K562 (cell line): ENCODE data around the gene TTC9B. TPM values are rescaled to one million over a fixed set of nuclear protein-coding genes. Genes with fewer than 3 reads are reported as not detected.
A peak's percentile ranks its signal among the peaks of the same experiment; 100 is the strongest.

Experiments used
- ATAC-seq: fragments of 200-7000 bp; cut with Tn5 transposase; 3 replicates; pipeline ENCODE4 v1.9.1; 2020; ENCODE audit warnings: moderate library complexity
- BruUV-seq: library from RNA; stranded (reverse); fragments of 400-500 nt; replicated peaks from 2 replicates; lab custom pipeline; 2021; lab: Mats Ljungman, UMichigan
- CTCF ChIA-PET: fragments of 300-600 bp; formaldehyde crosslinking; extraction: SDS; loops from one replicate; lab custom pipeline; 2021; ENCODE audit warnings: low intra/inter-chr PET ratio; lab: Yijun Ruan, JAX
- POLR2A ChIA-PET: fragments of 300-600, 350-650 bp; sonication (Branson Sonifier 250); formaldehyde crosslinking; extraction: SDS; loops from one replicate; lab custom pipeline; 2021; ENCODE audit warnings: antibody characterized with exemption, inconsistent platforms; lab: Yijun Ruan, JAX
- DNase-seq, 4 experiments: peaks; one replicate each; pipeline versions ENCODE4 v3.0.0 to v3.0.0-alpha.2; 2011 to 2018; ENCODE audit warnings: low spot score in 3 of 4, mixed read lengths in 3 of 4; ENCODE audit errors: extremely low read depth in 1 of 4
- FAIRE-seq: peaks from 2 replicates; lab custom pipeline; 2011; peaks lifted over from hg19 to GRCh38; lab: Jason Lieb, UNC
- H2AFZ ChIP-seq: 2 replicates; pipeline ENCODE4 v1.6.0; 2011; ENCODE audit warnings: low read depth, low read length, control low read depth, inconsistent platforms
- H3K27ac ChIP-seq: fragments of 200-600 bp; 3 replicates; pipeline ENCODE4 v1.8.0; 2011; ENCODE audit warnings: low read depth, mild to moderate bottlenecking, control low read depth, inconsistent platforms, low read length, moderate library complexity, mixed read lengths; ENCODE audit errors: extremely low read depth
- H3K27me3 ChIP-seq, 2 experiments: fragments of 300-600 bp in 1 of 2; 2 replicates in 1 of 2; 3 replicates in 1 of 2; pipeline versions ENCODE4 v1.6.0 to v1.8.0; 2011; ENCODE audit warnings: inconsistent platforms in 2 of 2, low read length in 2 of 2, mild to moderate bottlenecking in 1 of 2, mixed read lengths in 1 of 2, moderate library complexity in 1 of 2; ENCODE audit not compliant: control insufficient read depth in 2 of 2, insufficient read depth in 2 of 2
- H3K36me3 ChIP-seq: fragments of 300-600 bp; 3 replicates; pipeline ENCODE4 v1.8.0; 2011; ENCODE audit warnings: mild to moderate bottlenecking, low read length, inconsistent platforms; ENCODE audit not compliant: control insufficient read depth, insufficient read depth
- H3K4me1 ChIP-seq, 2 experiments: fragments of 200-600 bp in 1 of 2; replicated peaks in 1 of 2; 2 replicates in 1 of 2; 3 replicates in 1 of 2; pipeline versions ENCODE4 v1.5.1 to v1.8.0; 2011; ENCODE audit warnings: inconsistent platforms in 2 of 2, low read length in 2 of 2, mild to moderate bottlenecking in 1 of 2, mixed read lengths in 1 of 2, moderate library complexity in 1 of 2; ENCODE audit not compliant: control insufficient read depth in 2 of 2, insufficient read depth in 2 of 2
- H3K4me2 ChIP-seq: 2 replicates; pipeline ENCODE4 v1.6.1; 2011; ENCODE audit warnings: low read length, control low read depth, inconsistent platforms, mixed read lengths; ENCODE audit not compliant: insufficient read depth
- H3K4me3 ChIP-seq: fragments of 200-600 bp; sonication (generic), shearing (Covaris generic); 2 replicates; pipeline ENCODE4 v1.5.1; 2016; ENCODE audit warnings: control low read depth, inconsistent platforms
- H3K79me2 ChIP-seq: fragments of 200-600 bp; 3 replicates; pipeline ENCODE4 v1.8.0; 2011; ENCODE audit warnings: low read length, inconsistent platforms; ENCODE audit not compliant: control insufficient read depth, insufficient read depth
- H3K9ac ChIP-seq, 2 experiments: 2 replicates each; pipeline versions ENCODE4 v1.6.0 to v1.6.1; 2011; ENCODE audit warnings: low read depth in 2 of 2, low read length in 2 of 2, control low read depth in 1 of 2, inconsistent platforms in 1 of 2, mild to moderate bottlenecking in 1 of 2, mixed read lengths in 1 of 2; ENCODE audit not compliant: insufficient read depth in 1 of 2
- H3K9me1 ChIP-seq: one replicate; pipeline ENCODE4 v1.6.0; 2011; ENCODE audit warnings: inconsistent platforms, mild to moderate bottlenecking, low read length, moderate library complexity; ENCODE audit not compliant: control insufficient read depth, insufficient read depth
- H3K9me3 ChIP-seq: replicated peaks from 2 replicates; pipeline ENCODE4 v1.5.1; 2011; ENCODE audit warnings: low read depth, low read length, inconsistent platforms; ENCODE audit not compliant: control insufficient read depth, insufficient read depth
- H4K20me1 ChIP-seq: replicated peaks from 2 replicates; pipeline ENCODE4 v1.6.1; 2011; ENCODE audit warnings: low read length, inconsistent platforms, mixed read lengths; ENCODE audit not compliant: control insufficient read depth, insufficient read depth
- CSDE1 ChIP-seq, 2 experiments: fragments of 450-650 bp; IDR thresholded peaks; 2 replicates each; pipeline ENCODE4 v1.6.1; 2016; ENCODE audit warnings: mild to moderate bottlenecking in 1 of 2
- ELF1 ChIP-seq: fragments of 200-800 bp; sonication (Bioruptor generic); IDR thresholded peaks from 2 replicates; pipeline ENCODE4 v1.6.1; 2016; ENCODE audit warnings: missing genetic modification characterization, missing compliant biosample characterization
- NFIC ChIP-seq: fragments of 450-650 bp; IDR thresholded peaks from 2 replicates; pipeline ENCODE4 v1.6.1; 2017; ENCODE audit warnings: mild to moderate bottlenecking, inconsistent platforms
- PATZ1 ChIP-seq: fragments of 250-450 bp; sonication (Bioruptor Pico); IDR thresholded peaks from 2 replicates; pipeline ENCODE4 v1.5.0; 2020; ENCODE audit warnings: mild to moderate bottlenecking, borderline replicate concordance
- ZFX ChIP-seq: sonication (generic); formaldehyde crosslinking; IDR thresholded peaks from 2 replicates; pipeline ENCODE4 v1.8.0; 2022; ENCODE audit warnings: mild to moderate bottlenecking, missing genetic modification reagents, moderate library complexity
- ZNF785 ChIP-seq: fragments of 250-450 bp; sonication (Bioruptor Pico); IDR thresholded peaks from 2 replicates; pipeline ENCODE4 v1.4.0; 2020; ENCODE audit warnings: mild to moderate bottlenecking
- WGBS: fragments of 100-300 bp; shearing (Covaris generic); methylation state at CpG from one replicate; pipeline ENCODE4 v1.1.6; 2016; ENCODE audit warnings: low coverage, mixed read lengths; ENCODE audit not compliant: insufficient coverage; ENCODE audit errors: missing lambda C conversion rate; 5-methylcytosine and 5-hydroxymethylcytosine counted together
- in situ Hi-C: fragments of 300-500 bp; cut with MboI; formaldehyde crosslinking; loops from 4 replicates; pipeline ENCODE4 v1.15.0; 2018; ENCODE audit warnings: inconsistent platforms, mixed read lengths
- intact Hi-C: fragments of 100-400 bp; cut with micrococcal nuclease; formaldehyde crosslinking; loops from 2 replicates; pipeline ENCODE4 v1.14.2; 2022
- polyA plus RNA-seq, 8 experiments: library from polyadenylated mRNA; depleted of rRNA in 4 of 8; stranded (reverse) in 5 of 8; unstranded in 3 of 8; fragments of >200 nt; fragmentation: Nextera tagmentation in 2 of 8; fragmentation: Illumina TruSeq in 1 of 8; extraction: Ambion mirVana in 2 of 8; extraction: Trizol in 1 of 8; gene quantifications; 2 replicates each; pipeline versions ENCODE4 v1.2.1 to v1.2.3, GENCODE V29; 2011 to 2014; ENCODE audit warnings: inconsistent platforms in 1 of 8, missing spikeins in 1 of 8
- total RNA-seq, 7 experiments: library from RNA; depleted of rRNA in 6 of 7; stranded (reverse); fragments of >200 nt in 6 of 7; fragmentation: Illumina TruSeq in 2 of 7; extraction: Trizol in 2 of 7; gene quantifications; 2 replicates each; pipeline versions ENCODE4 v1.2.1 to v1.2.3, GENCODE V29; 2011 to 2021; ENCODE audit warnings: low replicate concordance in 1 of 7

The TTC9B gene
- total and polyA plus RNA-seq, 9 of the 15 experiments (the other 6 are each of a cell fraction or from before 2014, with no cell fraction given), result 0.06 to 0.14 TPM; not detected in 7

- peaks cover 4% of the 10 kb centered on the region; the same call in 1 of the 2 replicates for H4K20me1 ChIP-seq
- in situ Hi-C loops (no loop called here), intact Hi-C loops (no loop called here)
- no peaks in the 10 kb centered on the region for H3K27me3 ChIP-seq
- ChIA-PET CTCF (no interaction called here), POLR2A (interaction anchor here (0.7 to 1.7 kb wide), 2 partner anchors 11 to 20 kb away, joined by 3 to 5 read pairs; no protein-coding TSS in a partner anchor)
- H3K4me2 ChIP-seq, result no peak overlapping the region
- peak overlapping the region in 1 of 2 experiments; percentile 61; a peak in 1 of 4 replicates for H3K9ac ChIP-seq
- no peaks in the 10 kb centered on the region for H3K9me3 ChIP-seq
- WGBS, result 86% methylated on average over 6 of the region's 6 CpGs
- DNase-seq, result no peak
- peaks cover 4% of the 10 kb centered on the region for H3K9me1 ChIP-seq
- no peak for FAIRE-seq
- no peak overlapping the region for H3K27ac ChIP-seq
- peaks cover 65% of the 10 kb centered on the region; the same call in 2 of the 3 replicates for H3K36me3 ChIP-seq
- no peak overlapping the region for H2AFZ ChIP-seq
- TF ChIP-seq ZNF785 (no peak), PATZ1 (CRISPR knock-in tag) (no peak), NFIC (no peak), ELF1 (tag) (no peak), CSDE1 (IDR thresholded peaks at IDR 0.05) (no peak), ZFX (CRISPR knock-in tag) (no peak)
- no TSS peak for BruUV-seq
- no peak overlapping the region for H3K4me3 ChIP-seq
- peaks cover 38% of the 10 kb centered on the region for H3K79me2 ChIP-seq
- H3K4me1 ChIP-seq, result peaks cover 0 to 16% of the 10 kb centered on the region in 2 experiments; a peak in 2 of 5 replicates
- no peak for ATAC-seq
Observed at GRCh38 chr19:40247178-40247577, 29.0 kb upstream of the TTC9B start.
